K562 (cell line): ENCODE data around the gene ZKSCAN1. TPM values are rescaled to one million over a fixed set of nuclear protein-coding genes. Genes with fewer than 3 reads are reported as not detected.
A peak's percentile ranks its signal among the peaks of the same experiment; 100 is the strongest.

Source experiments
- ATAC-seq: fragments of 200-7000 bp; cut with Tn5 transposase; 3 replicates; pipeline ENCODE4 v1.9.1; 2020; ENCODE audit warnings: moderate library complexity
- BruUV-seq: library from RNA; stranded (reverse); fragments of 400-500 nt; replicated peaks from 2 replicates; lab custom pipeline; 2021; lab: Mats Ljungman, UMichigan
- CTCF ChIA-PET: fragments of 300-600 bp; formaldehyde crosslinking; extraction: SDS; loops from one replicate; lab custom pipeline; 2021; ENCODE audit warnings: low intra/inter-chr PET ratio; lab: Yijun Ruan, JAX
- POLR2A ChIA-PET: fragments of 300-600, 350-650 bp; sonication (Branson Sonifier 250); formaldehyde crosslinking; extraction: SDS; loops from one replicate; lab custom pipeline; 2021; ENCODE audit warnings: antibody characterized with exemption, inconsistent platforms; lab: Yijun Ruan, JAX
- DNase-seq, 4 experiments: peaks; one replicate each; pipeline versions ENCODE4 v3.0.0 to v3.0.0-alpha.2; 2011 to 2018; ENCODE audit warnings: low spot score in 3 of 4, mixed read lengths in 3 of 4; ENCODE audit errors: extremely low read depth in 1 of 4
- FAIRE-seq: peaks from 2 replicates; lab custom pipeline; 2011; peaks lifted over from hg19 to GRCh38; lab: Jason Lieb, UNC
- H2AFZ ChIP-seq: 2 replicates; pipeline ENCODE4 v1.6.0; 2011; ENCODE audit warnings: low read depth, low read length, control low read depth, inconsistent platforms
- H3K27ac ChIP-seq: fragments of 200-600 bp; 3 replicates; pipeline ENCODE4 v1.8.0; 2011; ENCODE audit warnings: low read depth, mild to moderate bottlenecking, control low read depth, inconsistent platforms, low read length, moderate library complexity, mixed read lengths; ENCODE audit errors: extremely low read depth
- H3K27me3 ChIP-seq, 2 experiments: fragments of 300-600 bp in 1 of 2; 2 replicates in 1 of 2; 3 replicates in 1 of 2; pipeline versions ENCODE4 v1.6.0 to v1.8.0; 2011; ENCODE audit warnings: inconsistent platforms in 2 of 2, low read length in 2 of 2, mild to moderate bottlenecking in 1 of 2, mixed read lengths in 1 of 2, moderate library complexity in 1 of 2; ENCODE audit not compliant: control insufficient read depth in 2 of 2, insufficient read depth in 2 of 2
- H3K36me3 ChIP-seq: fragments of 300-600 bp; 3 replicates; pipeline ENCODE4 v1.8.0; 2011; ENCODE audit warnings: mild to moderate bottlenecking, low read length, inconsistent platforms; ENCODE audit not compliant: control insufficient read depth, insufficient read depth
- H3K4me1 ChIP-seq, 2 experiments: fragments of 200-600 bp in 1 of 2; replicated peaks in 1 of 2; 2 replicates in 1 of 2; 3 replicates in 1 of 2; pipeline versions ENCODE4 v1.5.1 to v1.8.0; 2011; ENCODE audit warnings: inconsistent platforms in 2 of 2, low read length in 2 of 2, mild to moderate bottlenecking in 1 of 2, mixed read lengths in 1 of 2, moderate library complexity in 1 of 2; ENCODE audit not compliant: control insufficient read depth in 2 of 2, insufficient read depth in 2 of 2
- H3K4me2 ChIP-seq: 2 replicates; pipeline ENCODE4 v1.6.1; 2011; ENCODE audit warnings: low read length, control low read depth, inconsistent platforms, mixed read lengths; ENCODE audit not compliant: insufficient read depth
- H3K4me3 ChIP-seq: fragments of 200-600 bp; sonication (generic), shearing (Covaris generic); 2 replicates; pipeline ENCODE4 v1.5.1; 2016; ENCODE audit warnings: control low read depth, inconsistent platforms
- H3K79me2 ChIP-seq: fragments of 200-600 bp; 3 replicates; pipeline ENCODE4 v1.8.0; 2011; ENCODE audit warnings: low read length, inconsistent platforms; ENCODE audit not compliant: control insufficient read depth, insufficient read depth
- H3K9ac ChIP-seq, 2 experiments: 2 replicates each; pipeline versions ENCODE4 v1.6.0 to v1.6.1; 2011; ENCODE audit warnings: low read depth in 2 of 2, low read length in 2 of 2, control low read depth in 1 of 2, inconsistent platforms in 1 of 2, mild to moderate bottlenecking in 1 of 2, mixed read lengths in 1 of 2; ENCODE audit not compliant: insufficient read depth in 1 of 2
- H3K9me1 ChIP-seq: one replicate; pipeline ENCODE4 v1.6.0; 2011; ENCODE audit warnings: inconsistent platforms, mild to moderate bottlenecking, low read length, moderate library complexity; ENCODE audit not compliant: control insufficient read depth, insufficient read depth
- H3K9me3 ChIP-seq: replicated peaks from 2 replicates; pipeline ENCODE4 v1.5.1; 2011; ENCODE audit warnings: low read depth, low read length, inconsistent platforms; ENCODE audit not compliant: control insufficient read depth, insufficient read depth
- H4K20me1 ChIP-seq: replicated peaks from 2 replicates; pipeline ENCODE4 v1.6.1; 2011; ENCODE audit warnings: low read length, inconsistent platforms, mixed read lengths; ENCODE audit not compliant: control insufficient read depth, insufficient read depth
- C11orf30 ChIP-seq: fragments of 450-650 bp; IDR thresholded peaks from 2 replicates; pipeline ENCODE4 v1.6.1; 2016; ENCODE audit warnings: low read depth, mild to moderate bottlenecking
- MAFF ChIP-seq: IDR thresholded peaks from 2 replicates; pipeline ENCODE4 v1.6.1; 2012; ENCODE audit warnings: low read length, improper control_type of control experiment
- MAFG ChIP-seq: fragments of 450-650 bp; conservative IDR thresholded peaks from 2 replicates; pipeline ENCODE4 v1.6.1; 2016; ENCODE audit warnings: missing genetic modification characterization, missing compliant biosample characterization
- MAFK ChIP-seq: IDR thresholded peaks from 2 replicates; pipeline ENCODE4 v1.6.1; 2011; ENCODE audit warnings: low read length, improper control_type of control experiment
- SAFB ChIP-seq: fragments of 200-400 bp; formaldehyde crosslinking; IDR thresholded peaks from 2 replicates; pipeline ENCODE4 v1.6.1; 2017; ENCODE audit warnings: low read depth, low read length, borderline replicate concordance
- ZNF316 ChIP-seq: fragments of 450-650 bp; IDR thresholded peaks from 2 replicates; pipeline ENCODE4 v1.6.1; 2016
- ZNF699 ChIP-seq: fragments of 250-450 bp; sonication (Bioruptor Pico); IDR thresholded peaks from 2 replicates; pipeline ENCODE4 v1.8.0; 2021; ENCODE audit warnings: mild to moderate bottlenecking, moderate library complexity; ENCODE audit not compliant: insufficient replicate concordance
- WGBS: fragments of 100-300 bp; shearing (Covaris generic); methylation state at CpG from one replicate; pipeline ENCODE4 v1.1.6; 2016; ENCODE audit warnings: low coverage, mixed read lengths; ENCODE audit not compliant: insufficient coverage; ENCODE audit errors: missing lambda C conversion rate; 5-methylcytosine and 5-hydroxymethylcytosine counted together
- in situ Hi-C: fragments of 300-500 bp; cut with MboI; formaldehyde crosslinking; loops from 4 replicates; pipeline ENCODE4 v1.15.0; 2018; ENCODE audit warnings: inconsistent platforms, mixed read lengths
- intact Hi-C: fragments of 100-400 bp; cut with micrococcal nuclease; formaldehyde crosslinking; loops from 2 replicates; pipeline ENCODE4 v1.14.2; 2022
- polyA plus RNA-seq, 8 experiments: library from polyadenylated mRNA; depleted of rRNA in 4 of 8; stranded (reverse) in 5 of 8; unstranded in 3 of 8; fragments of >200 nt; fragmentation: Nextera tagmentation in 2 of 8; fragmentation: Illumina TruSeq in 1 of 8; extraction: Ambion mirVana in 2 of 8; extraction: Trizol in 1 of 8; gene quantifications; 2 replicates each; pipeline versions ENCODE4 v1.2.1 to v1.2.3, GENCODE V29; 2011 to 2014; ENCODE audit warnings: inconsistent platforms in 1 of 8, missing spikeins in 1 of 8
- total RNA-seq, 7 experiments: library from RNA; depleted of rRNA in 6 of 7; stranded (reverse); fragments of >200 nt in 6 of 7; fragmentation: Illumina TruSeq in 2 of 7; extraction: Trizol in 2 of 7; gene quantifications; 2 replicates each; pipeline versions ENCODE4 v1.2.1 to v1.2.3, GENCODE V29; 2011 to 2021; ENCODE audit warnings: low replicate concordance in 1 of 7

Gene ZKSCAN1
- total and polyA plus RNA-seq, 9 of the 15 experiments (the other 6 are each of a cell fraction or from before 2014, with no cell fraction given) = 5.3 to 43.0 (median 23.2) TPM

GRCh38 chr7:100074841-100075240, 59.4 kb downstream of the ZKSCAN1 start:
- Histone ChIP-seq H3K27me3 (no peaks in the 10 kb centered on the region), H3K9me1 (peaks cover 4% of the 10 kb centered on the region), H3K79me2 (peaks cover 32% of the 10 kb centered on the region), H2AFZ (no peak overlapping the region), H3K9me3 (peaks cover 55% of the 10 kb centered on the region), H3K4me3 (no peak overlapping the region), H3K4me1 (peaks cover 0 to 2% of the 10 kb centered on the region in 2 experiments; a peak in 2 of 5 replicates), H3K27ac (no peak overlapping the region), H4K20me1 (no peaks in the 10 kb centered on the region), H3K36me3 (peaks cover 98% of the 10 kb centered on the region), H3K4me2 (no peak overlapping the region), H3K9ac (no peak overlapping the region)
- ChIA-PET CTCF (no interaction called here), POLR2A (interaction anchor here (0.8 to 5.3 kb wide), 4 partner anchors 8 to 14 kb away, joined by 3 to 32 read pairs (median 6); partner anchors contain the start of gene COPS6)
- no peak for DNase-seq
- TF ChIP-seq MAFG (tag) = peak; percentile 80
- TF ChIP-seq MAFK = peak; percentile 48; the same call in 1 of the 2 replicates
- peak; percentile 91 for TF ChIP-seq ZNF316
- peak; percentile 71 for TF ChIP-seq C11orf30
- peak; percentile 56; the same call in 1 of the 2 replicates for TF ChIP-seq MAFF
- no peak for TF ChIP-seq ZNF699 (CRISPR knock-in tag)
- no peak for TF ChIP-seq SAFB
- BruUV-seq = no TSS peak
- 94% methylated on average over 7 of the region's 7 CpGs for WGBS
- intact Hi-C loops (no loop called here), in situ Hi-C loops (no loop called here)
- no peak for ATAC-seq
- FAIRE-seq = no peak
